Measurements from ENCODE around the gene CACNA2D2. TPM values are rescaled to one million over a fixed set of nuclear protein-coding genes. Genes with fewer than 3 reads are reported as not detected.

The CACNA2D2 gene
- total and polyA plus RNA-seq, 2 of the 8 experiments (the other 6 are each of a cell fraction or from before 2014, with no cell fraction given), result 14.1 to 25.0 TPM

GRCh38 chr3:50549226-50549625, 45.8 kb upstream of the CACNA2D2 start (continued):
- TF ChIP-seq GTF2F1 (IDR thresholded peaks at IDR 0.05; ENCODE audit: borderline replicate concordance, low read depth, low read length) (no peak), JUND (IDR thresholded peaks at IDR 0.05; ENCODE audit: low read length) (no peak), CBX8 (IDR thresholded peaks at IDR 0.05; ENCODE audit: borderline replicate concordance, low read depth, low read length) (no peak), SIX5 (IDR thresholded peaks at IDR 0.05; ENCODE audit: low read depth, low read length) (no peak), TAF7 (optimal IDR thresholded peaks at IDR 0.05; ENCODE audit: borderline replicate concordance, low read depth, low read length) (no peak), TBP (IDR thresholded peaks at IDR 0.05; ENCODE audit: low read depth, low read length) (no peak), USF2 (IDR thresholded peaks at IDR 0.05; ENCODE audit: low read length) (no peak), TAF1 (IDR thresholded peaks at IDR 0.05; ENCODE audit: low read depth, low read length) (no peak)

All from H1 (cell line).